Mesendoderm (in vitro differentiated cells): Measurements from ENCODE around the gene NIPBL.
A peak's percentile ranks its signal among the peaks of the same experiment; 100 is the strongest.

Experiments
- DNase-seq: peaks from one replicate; pipeline ENCODE4 v3.0.0; 2013
- H2AK5ac ChIP-seq: 2 replicates; pipeline ENCODE4 v1.6.1; 2013; ENCODE audit warnings: low read length, inconsistent platforms
- H2BK120ac ChIP-seq: 2 replicates; pipeline ENCODE4 v1.6.1; 2013; ENCODE audit warnings: low read depth, mild to moderate bottlenecking, low read length, moderate library complexity, mixed read lengths
- H2BK15ac ChIP-seq: replicated peaks from 2 replicates; pipeline ENCODE4 v1.6.1; 2013; ENCODE audit warnings: low read depth, mild to moderate bottlenecking, moderate library complexity
- H2BK5ac ChIP-seq: 2 replicates; pipeline ENCODE4 v1.6.1; 2013; ENCODE audit warnings: low read length, inconsistent platforms
- H3K18ac ChIP-seq: 2 replicates; pipeline ENCODE4 v1.6.1; 2013; ENCODE audit warnings: mild to moderate bottlenecking, low read length, mixed read lengths
- H3K23ac ChIP-seq: one replicate; pipeline ENCODE4 v1.6.1; 2013; ENCODE audit warnings: low read length
- H3K27ac ChIP-seq: 2 replicates; pipeline ENCODE4 v1.5.1; 2013; ENCODE audit warnings: low read depth, mild to moderate bottlenecking, inconsistent platforms, low read length, moderate library complexity
- H3K27me3 ChIP-seq: 2 replicates; pipeline ENCODE4 v1.6.1; 2013; ENCODE audit warnings: low read length, control low read depth, mild to moderate bottlenecking, inconsistent platforms; ENCODE audit not compliant: insufficient read depth, poor library complexity
- H3K36me3 ChIP-seq: 2 replicates; pipeline ENCODE4 v1.6.1; 2013; ENCODE audit warnings: low read length, inconsistent platforms; ENCODE audit not compliant: control insufficient read depth, insufficient read depth
- H3K4ac ChIP-seq: one replicate; pipeline ENCODE4 v1.6.1; 2013; ENCODE audit warnings: low read depth, mild to moderate bottlenecking, low read length, moderate library complexity
- H3K4me1 ChIP-seq: 2 replicates; pipeline ENCODE4 v1.6.1; 2013; ENCODE audit warnings: low read depth, low read length, inconsistent platforms; ENCODE audit not compliant: control insufficient read depth
- H3K4me2 ChIP-seq: 2 replicates; pipeline ENCODE4 v1.6.1; 2013; ENCODE audit warnings: low read length
- H3K4me3 ChIP-seq: 2 replicates; pipeline ENCODE4 v1.5.1; 2013; ENCODE audit warnings: mild to moderate bottlenecking, low read length
- H3K56ac ChIP-seq: one replicate; pipeline ENCODE4 v1.6.1; 2013; ENCODE audit warnings: low read length
- H3K79me1 ChIP-seq: 2 replicates; pipeline ENCODE4 v1.6.1; 2013; ENCODE audit warnings: low read length, inconsistent platforms
- H3K79me2 ChIP-seq: 2 replicates; pipeline ENCODE4 v1.6.1; 2013; ENCODE audit warnings: mild to moderate bottlenecking, low read length; ENCODE audit not compliant: control insufficient read depth, insufficient read depth
- H3K9ac ChIP-seq: 2 replicates; pipeline ENCODE4 v1.6.1; 2013; ENCODE audit warnings: low read length, inconsistent platforms
- H4K5ac ChIP-seq: one replicate; pipeline ENCODE4 v1.6.1; 2013; ENCODE audit warnings: low read length
- H4K8ac ChIP-seq: one replicate; pipeline ENCODE4 v1.6.1; 2013; ENCODE audit warnings: low read depth, mild to moderate bottlenecking, control low read depth, low read length, moderate library complexity
- WGBS: extraction: QIAGEN DNeasy Blood & Tissue Kit; methylation state at CpG from one replicate; pipeline ENCODE4 v1.1.7; 2013; ENCODE audit warnings: low lambda C conversion rate, missing lambda C conversion rate; ENCODE audit not compliant: insufficient coverage; ENCODE audit errors: extremely low coverage; 5-methylcytosine and 5-hydroxymethylcytosine counted together

NIPBL gene

GRCh38 chr5:36880761-36881160, 4.2 kb downstream of the NIPBL start:
- no peak overlapping the region for H3K23ac ChIP-seq
- H4K5ac ChIP-seq: no peak overlapping the region
- H3K79me1 ChIP-seq: peaks cover 5% of the 10 kb centered on the region
- H4K8ac ChIP-seq: no peak overlapping the region
- DNase-seq: peak; percentile 41
- no peak overlapping the region for H3K9ac ChIP-seq
- no peak overlapping the region for H3K18ac ChIP-seq
- peaks cover 43% of the 10 kb centered on the region for H3K79me2 ChIP-seq
- no peak overlapping the region for H2AK5ac ChIP-seq
- no peaks in the 10 kb centered on the region for H3K27me3 ChIP-seq
- H3K4me1 ChIP-seq: no peaks in the 10 kb centered on the region
- H2BK15ac ChIP-seq: no peak overlapping the region
- no peaks in the 10 kb centered on the region for H3K36me3 ChIP-seq
- no peak overlapping the region for H3K4ac ChIP-seq
- H3K27ac ChIP-seq: no peak overlapping the region
- H3K56ac ChIP-seq: no peak overlapping the region
- no peak overlapping the region for H2BK5ac ChIP-seq
- H3K4me2 ChIP-seq: no peak overlapping the region
- WGBS: no CpG with 5 or more reads among the region's 3 CpGs
- H2BK120ac ChIP-seq: no peak overlapping the region
- H3K4me3 ChIP-seq: no peak overlapping the region

DNA sequence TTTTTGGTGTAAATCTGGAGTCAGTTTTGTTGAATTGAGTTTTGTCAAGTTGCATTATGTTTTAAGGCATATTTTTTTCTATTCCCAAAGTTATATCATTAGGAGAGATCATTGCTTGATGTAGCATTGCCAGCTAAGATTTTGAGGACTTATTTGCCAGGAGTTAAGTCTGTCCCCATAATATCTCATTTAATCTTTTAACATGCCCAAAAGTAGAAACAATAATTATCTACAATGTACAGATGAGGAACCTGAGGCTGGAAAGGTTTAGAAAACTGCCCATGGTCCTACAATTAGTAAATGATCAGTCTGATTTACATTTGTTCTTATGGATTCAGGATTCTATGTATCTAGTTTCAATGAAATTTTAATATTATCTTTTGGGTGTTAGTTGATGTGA, 4.7 kb downstream of the NIPBL start:
- no peak overlapping the region for H3K27ac ChIP-seq
- no peak overlapping the region for H2BK120ac ChIP-seq
- H3K27me3 ChIP-seq: no peaks in the 10 kb centered on the region
- H3K4me2 ChIP-seq: no peak overlapping the region
- H3K79me2 ChIP-seq: peaks cover 48% of the 10 kb centered on the region
- H2BK5ac ChIP-seq: no peak overlapping the region
- H3K56ac ChIP-seq: no peak overlapping the region
- H3K18ac ChIP-seq: no peak overlapping the region
- H3K36me3 ChIP-seq: no peaks in the 10 kb centered on the region
- H2AK5ac ChIP-seq: no peak overlapping the region
- H4K8ac ChIP-seq: no peak overlapping the region
- H3K4ac ChIP-seq: no peak overlapping the region
- H2BK15ac ChIP-seq: no peak overlapping the region
- H3K23ac ChIP-seq: no peak overlapping the region
- no peak overlapping the region for H4K5ac ChIP-seq
- no peak overlapping the region for H3K4me3 ChIP-seq
- peaks cover 9% of the 10 kb centered on the region for H3K79me1 ChIP-seq
- no peaks in the 10 kb centered on the region for H3K4me1 ChIP-seq
- no peak overlapping the region for H3K9ac ChIP-seq
- DNase-seq: no peak

- no peak overlapping the region for H2BK5ac ChIP-seq
- no peaks in the 10 kb centered on the region for H3K4me1 ChIP-seq
- H3K18ac ChIP-seq: no peak overlapping the region
- peaks cover 51% of the 10 kb centered on the region for H3K79me2 ChIP-seq
- no peak overlapping the region for H4K8ac ChIP-seq
- no peak overlapping the region for H2BK15ac ChIP-seq
- H3K56ac ChIP-seq: no peak overlapping the region
- no peak overlapping the region for H3K4me3 ChIP-seq
- H3K9ac ChIP-seq: no peak overlapping the region
- H3K36me3 ChIP-seq: no peaks in the 10 kb centered on the region
- no peak overlapping the region for H2AK5ac ChIP-seq
- H3K4me2 ChIP-seq: no peak overlapping the region
- H2BK120ac ChIP-seq: no peak overlapping the region
- no peaks in the 10 kb centered on the region for H3K27me3 ChIP-seq
- peaks cover 9% of the 10 kb centered on the region for H3K79me1 ChIP-seq
- no peak overlapping the region for H4K5ac ChIP-seq
- H3K4ac ChIP-seq: no peak overlapping the region
- no peak overlapping the region for H3K27ac ChIP-seq
- no CpG with 5 or more reads among the region's 1 CpG for WGBS
- no peak for DNase-seq
- H3K23ac ChIP-seq: no peak overlapping the region
Measured at GRCh38 chr5:36881807-36882206, 5.2 kb downstream of the NIPBL start.

DNA sequence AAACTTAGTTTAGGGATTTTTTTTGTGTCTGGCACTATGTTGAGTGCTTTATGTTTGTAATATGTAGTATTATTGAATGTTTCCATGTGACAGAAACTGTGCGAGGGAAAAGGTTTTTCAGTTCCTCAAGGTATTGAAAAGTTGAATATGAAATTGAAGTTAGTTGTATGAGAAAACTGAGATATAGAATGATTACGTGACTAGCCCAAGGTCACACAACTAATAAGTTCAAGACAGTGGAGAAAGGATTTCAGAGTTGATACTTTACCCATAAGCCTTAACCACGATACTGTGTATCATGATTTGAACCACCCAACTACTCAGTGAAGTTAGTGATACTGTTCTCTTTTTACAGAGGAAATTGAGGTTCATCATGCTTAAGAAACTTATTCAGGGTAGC, 5.7 kb downstream of the NIPBL start:
- Histone ChIP-seq H4K8ac (no peak overlapping the region), H3K18ac (no peak overlapping the region), H3K4me2 (no peak overlapping the region), H3K9ac (no peak overlapping the region), H3K79me1 (peaks cover 9% of the 10 kb centered on the region), H3K36me3 (no peaks in the 10 kb centered on the region), H2BK15ac (no peak overlapping the region), H3K56ac (no peak overlapping the region), H3K27ac (no peak overlapping the region), H2BK5ac (no peak overlapping the region), H3K23ac (no peak overlapping the region), H2AK5ac (no peak overlapping the region), H2BK120ac (no peak overlapping the region), H3K79me2 (peaks cover 50% of the 10 kb centered on the region), H3K4ac (no peak overlapping the region), H3K4me3 (no peak overlapping the region), H3K27me3 (no peaks in the 10 kb centered on the region), H4K5ac (no peak overlapping the region), H3K4me1 (no peaks in the 10 kb centered on the region)
- WGBS: 100% methylated on average over 1 of the region's 3 CpGs
- no peak for DNase-seq

GRCh38 chr5:36883894-36884462, 7.4 kb downstream of the NIPBL start:
- Histone ChIP-seq H3K18ac (no peak overlapping the region), H3K9ac (no peak overlapping the region), H3K4ac (no peak overlapping the region), H3K27ac (no peak overlapping the region), H3K23ac (no peak overlapping the region), H3K79me1 (peaks cover 9% of the 10 kb centered on the region), H3K4me1 (no peaks in the 10 kb centered on the region), H3K27me3 (no peaks in the 10 kb centered on the region), H2BK15ac (no peak overlapping the region), H3K56ac (no peak overlapping the region), H4K8ac (no peak overlapping the region), H3K36me3 (no peaks in the 10 kb centered on the region), H3K79me2 (peaks cover 47% of the 10 kb centered on the region), H3K4me2 (no peak overlapping the region), H2BK120ac (no peak overlapping the region), H2BK5ac (no peak overlapping the region), H3K4me3 (no peak overlapping the region), H2AK5ac (no peak overlapping the region), H4K5ac (no peak overlapping the region)
- 100% methylated on average over 2 of the region's 3 CpGs for WGBS
- DNase-seq: no peak

DNA sequence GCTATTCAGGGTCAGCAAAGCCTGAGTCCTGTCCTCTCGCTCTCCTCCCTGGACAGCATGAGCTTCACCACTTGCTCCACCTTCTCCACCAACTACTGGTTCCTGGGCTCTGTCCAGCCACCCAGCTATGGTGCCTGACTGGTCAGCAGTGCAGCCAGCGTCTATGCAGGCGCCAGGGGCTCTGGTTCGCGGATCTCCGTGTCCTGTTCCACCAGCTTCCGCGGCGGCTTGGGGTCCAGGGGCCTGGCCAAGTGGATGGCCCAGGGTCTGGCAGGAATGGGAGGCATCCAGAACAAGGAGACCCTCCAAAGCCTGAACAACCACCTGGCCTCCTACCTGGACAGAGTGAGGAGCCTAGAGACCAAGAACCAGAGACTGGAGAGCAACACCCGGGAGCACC, 8.6 kb downstream of the NIPBL start:
- Histone ChIP-seq H3K23ac (no peak overlapping the region), H3K4me3 (no peak overlapping the region), H4K5ac (no peak overlapping the region), H3K79me2 (peaks cover 49% of the 10 kb centered on the region), H3K9ac (no peak overlapping the region), H4K8ac (no peak overlapping the region), H2AK5ac (no peak overlapping the region), H3K4me2 (no peak overlapping the region), H3K18ac (no peak overlapping the region), H3K4me1 (no peaks in the 10 kb centered on the region), H3K36me3 (no peaks in the 10 kb centered on the region), H3K27ac (no peak overlapping the region), H2BK5ac (no peak overlapping the region), H3K27me3 (no peaks in the 10 kb centered on the region), H2BK15ac (no peak overlapping the region), H3K56ac (no peak overlapping the region), H3K4ac (no peak overlapping the region), H3K79me1 (peaks cover 9% of the 10 kb centered on the region), H2BK120ac (no peak overlapping the region)
- no peak for DNase-seq
- WGBS: no CpG with 5 or more reads among the region's 10 CpGs
